ENCODE measurements around the gene ANKRD53. TPM values are rescaled to one million over a fixed set of nuclear protein-coding genes. Genes with fewer than 3 reads are reported as not detected.

ANKRD53 gene
- not detected in 2 replicates for total RNA-seq (2014; rRNA removed; shearing (Covaris generic))

GRCh38 chr2:70978341-70979179, at the start of gene ANKRD53:
Gene ANKRD53, plus strand, starts transcription at chr2:70978630. Its CDS starts 16 bp downstream, at chr2:70978646.
- no peak for DNase-seq (ENCODE audit: low spot score)

GRCh38 chr2:70930371-70931329, 47.8 kb upstream of the ANKRD53 start:
- no peak for DNase-seq (ENCODE audit: low spot score)

GRCh38 chr2:70931376-70932000, 46.9 kb upstream of the ANKRD53 start:
- no peak for DNase-seq (ENCODE audit: low spot score)

- no peak for DNase-seq (ENCODE audit: low spot score)
These were observed 45.7 kb upstream of the ANKRD53 start for GRCh38 chr2:70932631-70933230.

- no peak for DNase-seq (ENCODE audit: low spot score)
These were observed 43.4 kb upstream of the ANKRD53 start for GRCh38 chr2:70934981-70935380.

GRCh38 chr2:70935468-70936164, 42.8 kb upstream of the ANKRD53 start, which contains the start of gene ATP6V1B1:
Gene ATP6V1B1, plus strand, starts transcription at chr2:70935900. Its CDS starts 55 bp downstream, at chr2:70935955.
- DNase-seq (ENCODE audit: low spot score), result no peak

GRCh38 chr2:70936165-70936978, 42.1 kb upstream of the ANKRD53 start:
- DNase-seq (ENCODE audit: low spot score), result no peak

- DNase-seq (ENCODE audit: low spot score), result no peak
These were observed 41.2 kb upstream of the ANKRD53 start for GRCh38 chr2:70936979-70937811.

- DNase-seq (ENCODE audit: low spot score), result no peak
These were observed 40.4 kb upstream of the ANKRD53 start for GRCh38 chr2:70937866-70938585.

- DNase-seq (ENCODE audit: low spot score), result no peak
These were observed 39.9 kb upstream of the ANKRD53 start for GRCh38 chr2:70938586-70938950.

GRCh38 chr2:70939001-70939838, 39.2 kb upstream of the ANKRD53 start:
- no peak for DNase-seq (ENCODE audit: low spot score)

- DNase-seq (ENCODE audit: low spot score), result no peak
These were observed 38.4 kb upstream of the ANKRD53 start for GRCh38 chr2:70939839-70940580.

GRCh38 chr2:70941186-70941585, 37.2 kb upstream of the ANKRD53 start:
- DNase-seq (ENCODE audit: low spot score), result no peak

- DNase-seq (ENCODE audit: low spot score), result no peak
These were observed 36.7 kb upstream of the ANKRD53 start for GRCh38 chr2:70941701-70942100.

GRCh38 chr2:70942396-70943204, 35.8 kb upstream of the ANKRD53 start:
- DNase-seq (ENCODE audit: low spot score), result no peak
